HCT116 (cell line): ENCODE measurements around the gene CHRNA4. TPM values are rescaled to one million over a fixed set of nuclear protein-coding genes. Genes with fewer than 3 reads are reported as not detected.

Experiments
- ATAC-seq: fragments of 200-7000 bp; cut with Tn5 transposase; 2 replicates; pipeline ENCODE4 v1.9.1; 2020; ENCODE audit warnings: mild to moderate bottlenecking, moderate library complexity
- BruUV-seq: library from RNA; stranded (reverse); fragments of 400-500 nt; replicated peaks from 2 replicates; lab custom pipeline; 2021; lab: Mats Ljungman, UMichigan
- CTCF ChIA-PET: fragments of 300-600 bp; sonication (Branson Sonifier 250); formaldehyde crosslinking; loops from one replicate; lab custom pipeline; 2021; ENCODE audit warnings: antibody characterized with exemption; lab: Charles Lee
- POLR2A ChIA-PET: fragments of 300-600, 350-600 bp; sonication (Branson Sonifier 250); formaldehyde crosslinking; loops from one replicate; lab custom pipeline; 2021; ENCODE audit warnings: antibody characterized with exemption; lab: Charles Lee
- RAD21 ChIA-PET, 2 experiments: fragments of 300-600 bp; sonication (Branson Sonifier 250); formaldehyde crosslinking; loops; one replicate each; lab custom pipeline; 2023; ENCODE audit warnings: low total read pairs in 2 of 2; ENCODE audit not compliant: uncharacterized antibody in 2 of 2, unreplicated experiment in 2 of 2, low non-redundant PET in 1 of 2; lab: Charles Lee
- DNase-seq: peaks from one replicate; pipeline ENCODE4 v3.0.0-alpha.2; 2010; ENCODE audit warnings: low read depth, low spot score
- H2AFZ ChIP-seq: fragments of 200-600 bp; shearing (Covaris generic), sonication (generic); 2 replicates; pipeline ENCODE4 v1.6.1; 2017; ENCODE audit warnings: low read depth, mixed run types, mixed read lengths, antibody characterized with exemption, low read length; ENCODE audit not compliant: poor library complexity, severe bottlenecking
- H3K27ac ChIP-seq: 2 replicates; pipeline ENCODE4 v1.5.1; 2012; ENCODE audit warnings: low read depth, low read length
- H3K27me3 ChIP-seq: fragments of 200-600 bp; sonication (generic); 2 replicates; pipeline ENCODE4 v1.6.1; 2016; ENCODE audit warnings: mixed run types, low read length, mixed read lengths; ENCODE audit not compliant: insufficient read depth
- H3K36me3 ChIP-seq, 2 experiments: fragments of 200-500 bp in 1 of 2; fragments of 200-600 bp in 1 of 2; sonication (Bioruptor generic) in 1 of 2; sonication (generic) in 1 of 2; 2 replicates each; pipeline versions ENCODE4 v1.5.1 to v1.6.1; 2014 to 2016; ENCODE audit warnings: low read length in 2 of 2, inconsistent platforms in 1 of 2, mixed read lengths in 1 of 2, mixed run types in 1 of 2; ENCODE audit not compliant: insufficient read depth in 2 of 2, control insufficient read depth in 1 of 2
- H3K4me1 ChIP-seq, 2 experiments: fragments of 200-600 bp in 1 of 2; sonication (generic) in 1 of 2; 2 replicates each; pipeline versions ENCODE4 v1.5.1 to v1.6.1; 2012 to 2017; ENCODE audit warnings: low read length in 2 of 2, inconsistent platforms in 1 of 2, mild to moderate bottlenecking in 1 of 2, mixed read lengths in 1 of 2, mixed run types in 1 of 2, moderate library complexity in 1 of 2; ENCODE audit not compliant: insufficient read depth in 2 of 2, control insufficient read depth in 1 of 2
- H3K4me2 ChIP-seq: fragments of 200-600 bp; sonication (generic); 2 replicates; pipeline ENCODE4 v1.6.1; 2017; ENCODE audit warnings: mixed run types, low read length, mixed read lengths
- H3K4me3 ChIP-seq, 2 experiments: fragments of 200-600 bp in 1 of 2; sonication (generic) in 1 of 2; replicated peaks in 1 of 2; 2 replicates each; pipeline ENCODE4 v1.5.1; 2011 to 2016; ENCODE audit warnings: low read length in 2 of 2, control low read depth in 1 of 2, low read depth in 1 of 2, mild to moderate bottlenecking in 1 of 2, mixed read lengths in 1 of 2, mixed run types in 1 of 2
- H3K79me2 ChIP-seq: fragments of 200-600 bp; sonication (generic); 2 replicates; pipeline ENCODE4 v1.6.1; 2017; ENCODE audit warnings: mild to moderate bottlenecking, mixed run types, low read length, moderate library complexity, mixed read lengths; ENCODE audit not compliant: insufficient read depth
- H3K9ac ChIP-seq: fragments of 200-600 bp; sonication (generic); 2 replicates; pipeline ENCODE4 v1.6.1; 2016; ENCODE audit warnings: low read length, mixed read lengths
- H3K9me2 ChIP-seq: fragments of 200-600 bp; sonication (generic), shearing (Covaris generic); 2 replicates; pipeline ENCODE4 v1.6.1; 2017; ENCODE audit warnings: mixed run types, mild to moderate bottlenecking, moderate library complexity; ENCODE audit not compliant: insufficient read depth
- H3K9me3 ChIP-seq, 2 experiments: fragments of 200-500 bp in 1 of 2; fragments of 200-600 bp in 1 of 2; sonication (Bioruptor generic) in 1 of 2; sonication (generic) in 1 of 2; 2 replicates each; pipeline ENCODE4 v1.6.1; 2014 to 2017; ENCODE audit warnings: low read length in 2 of 2, mixed read lengths in 2 of 2, inconsistent platforms in 1 of 2, low read depth in 1 of 2, mild to moderate bottlenecking in 1 of 2, mixed run types in 1 of 2, moderate library complexity in 1 of 2; ENCODE audit not compliant: control insufficient read depth in 1 of 2, insufficient read depth in 1 of 2
- H4K20me1 ChIP-seq: fragments of 200-600 bp; sonication (generic), shearing (Covaris generic); 2 replicates; pipeline ENCODE4 v1.6.1; 2017; ENCODE audit warnings: mixed run types, mild to moderate bottlenecking, moderate library complexity; ENCODE audit not compliant: insufficient read depth
- CTCF ChIP-seq, 3 experiments: fragments of 200-600 bp in 1 of 3; sonication (generic) in 1 of 3; IDR thresholded peaks in 2 of 3; conservative IDR thresholded peaks in 1 of 3; 2 replicates each; pipeline ENCODE4 v1.5.1; 2012 to 2017; ENCODE audit warnings: low read depth in 2 of 3, low read length in 2 of 3, antibody characterized with exemption in 1 of 3, borderline replicate concordance in 1 of 3, control low read depth in 1 of 3, mild to moderate bottlenecking in 1 of 3, mixed read lengths in 1 of 3, mixed run types in 1 of 3, moderate library complexity in 1 of 3; ENCODE audit not compliant: insufficient read depth in 1 of 3
- ELF1 ChIP-seq: IDR thresholded peaks from 2 replicates; pipeline ENCODE4 v1.6.1; 2012; ENCODE audit warnings: low read depth, borderline replicate concordance
- EZH2 ChIP-seq: fragments of 200-600 bp; sonication (generic); IDR thresholded peaks from 2 replicates; pipeline ENCODE4 v1.6.1; 2017; ENCODE audit warnings: antibody characterized with exemption, mixed run types
- EZH2phosphoT487 ChIP-seq: fragments of 200-600 bp; IDR thresholded peaks from 2 replicates; pipeline ENCODE4 v1.6.1; 2018; ENCODE audit warnings: antibody characterized with exemption, borderline replicate concordance
- FOSL1 ChIP-seq: IDR thresholded peaks from 2 replicates; pipeline ENCODE4 v1.6.1; 2012; ENCODE audit warnings: low read depth
- JUND ChIP-seq: IDR thresholded peaks from 2 replicates; pipeline ENCODE4 v1.6.1; 2012
- MAX ChIP-seq: IDR thresholded peaks from 2 replicates; pipeline ENCODE4 v1.6.1; 2012
- POLR2AphosphoS5 ChIP-seq: IDR thresholded peaks from 2 replicates; pipeline ENCODE4 v1.6.1; 2011; ENCODE audit warnings: mild to moderate bottlenecking, low read depth, low read length, moderate library complexity
- REST ChIP-seq: IDR thresholded peaks from 2 replicates; pipeline ENCODE4 v1.6.1; 2012; ENCODE audit warnings: low read depth
- SIN3A ChIP-seq: IDR thresholded peaks from 2 replicates; pipeline ENCODE4 v1.6.1; 2012; ENCODE audit warnings: low read depth
- SP1 ChIP-seq: IDR thresholded peaks from 2 replicates; pipeline ENCODE4 v1.6.1; 2012; ENCODE audit warnings: low read depth
- SRF ChIP-seq: IDR thresholded peaks from 2 replicates; pipeline ENCODE4 v1.6.1; 2012; ENCODE audit warnings: low read depth
- TCF7L2 ChIP-seq: IDR thresholded peaks from 2 replicates; pipeline ENCODE4 v1.7.0; 2011; ENCODE audit warnings: borderline replicate concordance, inconsistent platforms; ENCODE audit not compliant: insufficient read depth, insufficient read length; ENCODE audit errors: extremely low read depth
- YY1 ChIP-seq: IDR thresholded peaks from 2 replicates; pipeline ENCODE4 v1.6.1; 2011; ENCODE audit warnings: low read length, low read depth, moderate library complexity, mild to moderate bottlenecking; ENCODE audit not compliant: insufficient replicate concordance; ENCODE audit errors: extremely low read depth
- ZBTB33 ChIP-seq: IDR thresholded peaks from 2 replicates; pipeline ENCODE4 v1.6.1; 2011; ENCODE audit warnings: mild to moderate bottlenecking, low read length, moderate library complexity; ENCODE audit not compliant: insufficient replicate concordance; ENCODE audit errors: extremely low read depth
- ZFX ChIP-seq: fragments of 450-650 bp; IDR thresholded peaks from 2 replicates; pipeline ENCODE4 v1.6.1; 2017
- intact Hi-C: fragments of 100-400 bp; cut with micrococcal nuclease; formaldehyde crosslinking; loops from 2 replicates; pipeline ENCODE4 v1.10.0; 2022
- total RNA-seq: library from RNA; stranded (reverse); gene quantifications from one replicate; pipeline ENCODE4 v1.2.1, GENCODE V29; 2021; ENCODE audit not compliant: unreplicated experiment

CHRNA4 gene
- total RNA-seq, 1 experiment from 2014 or later, result not detected

- no peak overlapping the region for H3K9ac ChIP-seq
- RAD21 ChIA-PET, result no interaction called here
- ATAC-seq (no peak), DNase-seq (no peak)
- no peak overlapping the region for H3K4me2 ChIP-seq
- no peaks in the 10 kb centered on the region for H3K9me2 ChIP-seq
- POLR2A ChIA-PET, result no interaction called here
- H4K20me1 ChIP-seq, result no peaks in the 10 kb centered on the region
- H3K27ac ChIP-seq, result no peak overlapping the region
- TF ChIP-seq EZH2, result no peak
- no peak for TF ChIP-seq SRF
- no peak for TF ChIP-seq TCF7L2
- no peak for TF ChIP-seq POLR2AphosphoS5
- no peak for TF ChIP-seq ZBTB33
- no peak for TF ChIP-seq ELF1
- TF ChIP-seq REST, result no peak
- TF ChIP-seq YY1, result no peak
- no peak for TF ChIP-seq FOSL1
- TF ChIP-seq ZFX, result no peak
- TF ChIP-seq MAX, result no peak
- TF ChIP-seq SIN3A, result no peak
- no peak for TF ChIP-seq CTCF (IDR thresholded peaks at IDR 0.05 in 2 of 3, conservative IDR thresholded peaks at IDR 0.05 in 1 of 3; ENCODE audit: borderline replicate concordance in 1 of 3, insufficient read depth in 1 of 3, low read depth in 2 of 3, low read length in 2 of 3)
- no peak for TF ChIP-seq JUND
- TF ChIP-seq EZH2phosphoT487, result no peak
- TF ChIP-seq SP1, result no peak
- H3K27me3 ChIP-seq, result no peaks in the 10 kb centered on the region
- no peaks in the 10 kb centered on the region for H3K79me2 ChIP-seq
- no TSS peak for BruUV-seq
- H3K9me3 ChIP-seq, result peaks cover 0 to 6% of the 10 kb centered on the region in 2 experiments; a peak in 1 of 4 replicates
- no peak overlapping the region for H2AFZ ChIP-seq
- intact Hi-C loops, result no loop called here
- CTCF ChIA-PET, result no interaction called here
- no peak overlapping the region for H3K4me3 ChIP-seq
- H3K4me1 ChIP-seq, result no peaks in the 10 kb centered on the region
- no peaks in the 10 kb centered on the region for H3K36me3 ChIP-seq
Observed at GRCh38 chr20:63351326-63351700, 9.8 kb downstream of the CHRNA4 start.
